Measurements from ENCODE around the gene ADIPOR2. TPM values are rescaled to one million over a fixed set of nuclear protein-coding genes. Genes with fewer than 3 reads are reported as not detected.

The ADIPOR2 gene
- polyA plus RNA-seq, 2 of the 4 experiments (the other 2 are of a cell fraction): 60.4 to 65.4 TPM

DNA sequence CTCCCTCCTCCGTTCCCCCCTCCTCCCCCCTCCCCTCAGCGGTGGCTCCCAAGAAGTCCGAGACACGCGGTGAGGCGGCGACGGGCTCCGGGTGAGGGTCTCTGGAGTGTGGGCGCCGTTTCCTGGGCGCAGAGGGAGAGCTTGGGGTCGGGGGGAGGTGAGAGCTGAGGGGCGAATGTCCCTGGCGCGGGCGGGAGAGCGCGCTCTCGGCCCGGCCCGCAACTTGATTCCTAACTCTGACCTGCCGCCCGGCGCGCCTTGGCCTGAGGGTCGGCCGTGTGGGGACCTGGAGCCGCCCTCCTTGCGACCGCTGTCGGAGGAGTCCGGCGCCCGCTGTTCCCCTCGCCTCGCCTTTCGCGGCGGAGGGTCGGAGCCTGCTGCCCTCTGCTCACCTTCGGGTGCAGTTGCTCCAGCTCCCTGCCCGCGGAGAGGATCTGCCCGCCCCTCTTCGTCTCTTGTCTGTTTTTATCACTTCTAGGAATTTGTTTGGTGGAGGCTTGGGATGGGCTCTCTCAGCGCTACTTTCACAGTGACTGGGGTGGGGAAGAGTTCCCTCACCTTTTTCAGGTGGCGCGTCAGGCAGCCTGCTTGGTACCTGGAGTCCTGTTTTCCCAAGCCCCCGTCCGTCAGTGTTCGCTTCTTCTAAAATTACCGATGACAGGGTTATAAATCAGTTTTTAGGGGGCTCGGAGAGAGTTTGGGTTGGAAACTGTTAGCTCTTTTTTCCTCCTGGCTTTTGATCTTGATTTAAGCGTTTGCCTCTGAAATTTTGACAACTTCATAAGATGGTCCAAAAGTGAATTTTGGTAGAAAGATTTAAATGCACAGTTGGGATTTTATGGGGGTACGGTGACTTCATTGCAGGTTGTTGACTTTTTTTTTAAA is 495 bp downstream of the ADIPOR2 start:
- ChIA-PET POLR2A (interaction anchor here (0.9 to 1.9 kb wide), 6 partner anchors 10 to 313 kb away, joined by 3 to 19 read pairs (median 4); no protein-coding TSS in a partner anchor), CTCF (interaction anchor here (0.8 to 6.6 kb wide), 6 partner anchors 17 to 249 kb away, joined by 3 to 29 read pairs (median 4); no protein-coding TSS in a partner anchor)
- ATAC-seq (peak; percentile 69 to 73), DNase-seq (ENCODE audit: low read depth in 1 of 2, low spot score in 1 of 2) (peak in 1 of 2 experiments; percentile 39), FAIRE-seq (no peak)
- H3K4me3 ChIP-seq: peak overlapping the region; percentile 97
- TF ChIP-seq, protein P1, sequence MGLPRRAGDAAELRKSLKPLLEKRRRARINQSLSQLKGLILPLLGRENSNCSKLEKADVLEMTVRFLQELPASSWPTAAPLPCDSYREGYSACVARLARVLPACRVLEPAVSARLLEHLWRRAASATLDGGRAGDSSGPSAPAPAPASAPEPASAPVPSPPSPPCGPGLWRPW (IDR thresholded peaks at IDR 0.05): no peak
- TF ChIP-seq POLR2A (IDR thresholded peaks at IDR 0.05; ENCODE audit: low read length) (no peak), SMC3 (IDR thresholded peaks at IDR 0.05) (0 out of 3 replicates have a peak, but pooled peaks have one; percentile 4), KDM5A (IDR thresholded peaks at IDR 0.05) (peak; percentile 39; the same call in 1 of the 2 replicates), PHF8 (IDR thresholded peaks at IDR 0.05; ENCODE audit: borderline replicate concordance, low read depth) (peak; percentile 58)
- no peaks in the 10 kb centered on the region for H3K9me3 ChIP-seq
- H3K4me2 ChIP-seq: peak overlapping the region; percentile 98
- WGBS (ENCODE audit: missing lambda C conversion rate): 2% methylated on average over 26 of the region's 56 CpGs
- H3K27ac ChIP-seq: peak overlapping the region; percentile 95
- peaks cover 20% of the 10 kb centered on the region for H3K4me1 ChIP-seq

GRCh38 chr12:1692226-1692625 is 1.4 kb downstream of the ADIPOR2 start:
- TF ChIP-seq ESRRA (IDR thresholded peaks at IDR 0.05; ENCODE audit: borderline replicate concordance, low read length): no peak
- TF ChIP-seq KDM5A (IDR thresholded peaks at IDR 0.05): no peak
- no peak for TF ChIP-seq TFCP2L1 (CRISPR knock-in tag; IDR thresholded peaks at IDR 0.05)
- no peak for TF ChIP-seq SMC3 (IDR thresholded peaks at IDR 0.05)
- TF ChIP-seq CEBPB (IDR thresholded peaks at IDR 0.05): no peak
- TF ChIP-seq USF2 (IDR thresholded peaks at IDR 0.05): no peak
- TF ChIP-seq, protein P2, sequence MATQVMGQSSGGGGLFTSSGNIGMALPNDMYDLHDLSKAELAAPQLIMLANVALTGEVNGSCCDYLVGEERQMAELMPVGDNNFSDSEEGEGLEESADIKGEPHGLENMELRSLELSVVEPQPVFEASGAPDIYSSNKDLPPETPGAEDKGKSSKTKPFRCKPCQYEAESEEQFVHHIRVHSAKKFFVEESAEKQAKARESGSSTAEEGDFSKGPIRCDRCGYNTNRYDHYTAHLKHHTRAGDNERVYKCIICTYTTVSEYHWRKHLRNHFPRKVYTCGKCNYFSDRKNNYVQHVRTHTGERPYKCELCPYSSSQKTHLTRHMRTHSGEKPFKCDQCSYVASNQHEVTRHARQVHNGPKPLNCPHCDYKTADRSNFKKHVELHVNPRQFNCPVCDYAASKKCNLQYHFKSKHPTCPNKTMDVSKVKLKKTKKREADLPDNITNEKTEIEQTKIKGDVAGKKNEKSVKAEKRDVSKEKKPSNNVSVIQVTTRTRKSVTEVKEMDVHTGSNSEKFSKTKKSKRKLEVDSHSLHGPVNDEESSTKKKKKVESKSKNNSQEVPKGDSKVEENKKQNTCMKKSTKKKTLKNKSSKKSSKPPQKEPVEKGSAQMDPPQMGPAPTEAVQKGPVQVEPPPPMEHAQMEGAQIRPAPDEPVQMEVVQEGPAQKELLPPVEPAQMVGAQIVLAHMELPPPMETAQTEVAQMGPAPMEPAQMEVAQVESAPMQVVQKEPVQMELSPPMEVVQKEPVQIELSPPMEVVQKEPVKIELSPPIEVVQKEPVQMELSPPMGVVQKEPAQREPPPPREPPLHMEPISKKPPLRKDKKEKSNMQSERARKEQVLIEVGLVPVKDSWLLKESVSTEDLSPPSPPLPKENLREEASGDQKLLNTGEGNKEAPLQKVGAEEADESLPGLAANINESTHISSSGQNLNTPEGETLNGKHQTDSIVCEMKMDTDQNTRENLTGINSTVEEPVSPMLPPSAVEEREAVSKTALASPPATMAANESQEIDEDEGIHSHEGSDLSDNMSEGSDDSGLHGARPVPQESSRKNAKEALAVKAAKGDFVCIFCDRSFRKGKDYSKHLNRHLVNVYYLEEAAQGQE (IDR thresholded peaks at IDR 0.05): no peak
- no peak for TF ChIP-seq ZSCAN20 (CRISPR knock-in tag; IDR thresholded peaks at IDR 0.05)
- no peak for TF ChIP-seq ATOH8 (CRISPR knock-in tag; IDR thresholded peaks at IDR 0.05; ENCODE audit: low read depth)
- no peak for TF ChIP-seq RCOR1 (IDR thresholded peaks at IDR 0.05; ENCODE audit: low read depth, low read length)
- no peak for TF ChIP-seq HDAC2 (IDR thresholded peaks at IDR 0.05)
- TF ChIP-seq HOXA7 (CRISPR knock-in tag; IDR thresholded peaks at IDR 0.05): no peak
- no peak for TF ChIP-seq RAD21 (conservative IDR thresholded peaks at IDR 0.05 in 1 of 2, IDR thresholded peaks at IDR 0.05 in 1 of 2)
- no peak for TF ChIP-seq HOXB13 (CRISPR knock-in tag; IDR thresholded peaks at IDR 0.05; ENCODE audit: low read depth)
- no peak for TF ChIP-seq FOSB (CRISPR knock-in tag; IDR thresholded peaks at IDR 0.05)
- no peak for TF ChIP-seq JUNB (IDR thresholded peaks at IDR 0.05)
- WGBS (ENCODE audit: missing lambda C conversion rate): 50% methylated on average over 4 of the region's 4 CpGs
- CTCF ChIA-PET: interaction anchor here (0.7 to 6.6 kb wide), 3 partner anchors 22 to 99 kb away, joined by 3 to 29 read pairs (median 22); no protein-coding TSS in a partner anchor
- FAIRE-seq: no peak
- Histone ChIP-seq H3K4me1 (peaks cover 25% of the 10 kb centered on the region), H3K27ac (peak overlapping the region; percentile 95; a peak in 2 of 6 replicates), H3K9me3 (no peaks in the 10 kb centered on the region), H3K4me2 (peak overlapping the region; percentile 98), H3K4me3 (peak overlapping the region; percentile 97)
- DNase-seq (ENCODE audit: low read depth in 1 of 2, low spot score in 1 of 2): no peak
- ATAC-seq: no peak
- POLR2A ChIA-PET: interaction anchor here (1.9 kb wide), 1 partner anchor 31 kb away, joined by 19 read pairs; no protein-coding TSS in a partner anchor
